Neural cell (in vitro differentiated cells): Measurements from ENCODE around the gene ADISSP.

ENCODE experiments used
- CTCF ChIP-seq: fragments of 450-650 bp; IDR thresholded peaks from 2 replicates; pipeline ENCODE4 v1.5.1; 2014; ENCODE audit warnings: antibody characterized with exemption, mild to moderate bottlenecking, moderate library complexity; ENCODE audit not compliant: poor library complexity, severe bottlenecking
- EP300 ChIP-seq: fragments of 450-650 bp; conservative IDR thresholded peaks from 2 replicates; pipeline ENCODE4 v1.6.1; 2014; ENCODE audit warnings: antibody characterized with exemption, mild to moderate bottlenecking, moderate library complexity; ENCODE audit not compliant: poor library complexity, severe bottlenecking
- EZH2 ChIP-seq: fragments of 200-600, 300-800 bp; shearing (Covaris generic), sonication (generic); IDR thresholded peaks from 2 replicates; pipeline ENCODE4 v1.6.1; 2014; ENCODE audit warnings: antibody characterized with exemption, low read length, borderline replicate concordance, mild to moderate bottlenecking; ENCODE audit not compliant: insufficient read depth, poor library complexity, severe bottlenecking
- MXI1 ChIP-seq: fragments of 450-650 bp; conservative IDR thresholded peaks from 2 replicates; pipeline ENCODE4 v1.6.1; 2014; ENCODE audit warnings: antibody characterized with exemption, mild to moderate bottlenecking; ENCODE audit not compliant: poor library complexity, severe bottlenecking
- POLR2AphosphoS5 ChIP-seq: IDR thresholded peaks from 2 replicates; pipeline ENCODE4 v1.6.1; 2012
- RAD21 ChIP-seq: fragments of 450-650 bp; conservative IDR thresholded peaks from 2 replicates; pipeline ENCODE4 v1.6.1; 2014; ENCODE audit warnings: antibody characterized with exemption, mild to moderate bottlenecking, moderate library complexity
- REST ChIP-seq: IDR thresholded peaks from 2 replicates; pipeline ENCODE4 v1.6.1; 2012; ENCODE audit warnings: borderline replicate concordance
- TAF1 ChIP-seq: IDR thresholded peaks from 2 replicates; pipeline ENCODE4 v1.6.1; 2012; ENCODE audit warnings: low read depth

GRCh38 chr20:3794701-3795420, 27.3 kb upstream of the ADISSP start:
- no peak for TF ChIP-seq CTCF
- no peak for TF ChIP-seq TAF1
- TF ChIP-seq REST: no peak
- TF ChIP-seq POLR2AphosphoS5: no peak
- TF ChIP-seq EZH2: no peak
- no peak for TF ChIP-seq EP300
- TF ChIP-seq MXI1: no peak
- no peak for TF ChIP-seq RAD21
